Stimulated activated CD8-positive, alpha-beta memory T cell treated with anti-CD3 and anti-CD28 coated beads, Interleukin-4, amount 100 ng/mL, for 48 hours (primary cell): ENCODE results near the gene MFSD2B.
"Not testable (repeated sequence)": the region's sequence is repeated elsewhere in the genome, so short reads cannot be mapped to it uniquely, and the experiment has no call there.

Experiments
- DNase-seq: peaks from one replicate; pipeline ENCODE4 v3.0.0-alpha.2; 2020

Gene MFSD2B, protein sequence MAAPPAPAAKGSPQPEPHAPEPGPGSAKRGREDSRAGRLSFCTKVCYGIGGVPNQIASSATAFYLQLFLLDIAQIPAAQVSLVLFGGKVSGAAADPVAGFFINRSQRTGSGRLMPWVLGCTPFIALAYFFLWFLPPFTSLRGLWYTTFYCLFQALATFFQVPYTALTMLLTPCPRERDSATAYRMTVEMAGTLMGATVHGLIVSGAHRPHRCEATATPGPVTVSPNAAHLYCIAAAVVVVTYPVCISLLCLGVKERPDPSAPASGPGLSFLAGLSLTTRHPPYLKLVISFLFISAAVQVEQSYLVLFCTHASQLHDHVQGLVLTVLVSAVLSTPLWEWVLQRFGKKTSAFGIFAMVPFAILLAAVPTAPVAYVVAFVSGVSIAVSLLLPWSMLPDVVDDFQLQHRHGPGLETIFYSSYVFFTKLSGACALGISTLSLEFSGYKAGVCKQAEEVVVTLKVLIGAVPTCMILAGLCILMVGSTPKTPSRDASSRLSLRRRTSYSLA

DNA sequence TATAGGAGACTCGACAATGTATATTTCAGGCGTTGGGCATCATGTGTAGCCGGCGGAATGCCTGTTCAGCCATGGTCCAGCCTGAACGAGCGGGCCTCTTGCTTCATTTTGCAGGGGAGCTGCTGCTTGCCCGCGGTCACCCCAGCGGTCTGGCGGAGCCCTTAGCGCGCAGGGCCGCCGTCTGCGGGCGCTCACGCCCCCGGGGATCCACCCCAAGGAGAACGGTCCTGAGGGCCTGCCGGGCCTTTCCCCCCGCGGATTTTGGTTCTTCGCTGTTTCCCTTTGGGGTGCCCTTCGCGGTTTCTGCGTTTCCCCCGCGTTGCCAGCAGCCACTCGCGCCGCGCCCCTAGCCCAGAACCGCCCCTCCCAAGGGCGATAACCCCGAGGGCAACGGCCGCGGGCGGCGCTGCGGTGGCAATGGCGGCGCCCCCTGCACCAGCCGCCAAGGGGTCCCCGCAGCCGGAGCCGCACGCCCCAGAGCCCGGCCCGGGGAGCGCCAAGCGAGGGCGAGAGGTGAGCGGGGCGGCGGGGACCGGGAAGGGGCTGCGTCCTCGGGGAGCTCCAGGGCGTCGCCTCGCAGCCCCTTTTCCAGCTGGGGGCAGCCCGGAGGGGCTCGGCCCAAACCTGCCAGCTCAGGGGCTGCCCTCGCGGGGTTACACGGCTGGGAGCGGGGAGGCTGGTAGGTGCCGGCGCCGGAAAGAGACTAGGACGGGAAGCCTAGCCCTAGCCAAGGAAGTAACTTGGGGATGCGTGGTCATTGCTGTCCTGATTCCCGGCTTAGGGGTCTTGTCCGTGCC, at the start of gene MFSD2B:
TSS of gene MFSD2B (plus strand) at position 406 of the 797 bp plus-strand sequence. CDS start at position 418, 12 bp downstream.
- DNase-seq = no peak

GRCh38 chr2:23967846-23968245, 42.0 kb upstream of the MFSD2B start:
- no peak for DNase-seq

DNA sequence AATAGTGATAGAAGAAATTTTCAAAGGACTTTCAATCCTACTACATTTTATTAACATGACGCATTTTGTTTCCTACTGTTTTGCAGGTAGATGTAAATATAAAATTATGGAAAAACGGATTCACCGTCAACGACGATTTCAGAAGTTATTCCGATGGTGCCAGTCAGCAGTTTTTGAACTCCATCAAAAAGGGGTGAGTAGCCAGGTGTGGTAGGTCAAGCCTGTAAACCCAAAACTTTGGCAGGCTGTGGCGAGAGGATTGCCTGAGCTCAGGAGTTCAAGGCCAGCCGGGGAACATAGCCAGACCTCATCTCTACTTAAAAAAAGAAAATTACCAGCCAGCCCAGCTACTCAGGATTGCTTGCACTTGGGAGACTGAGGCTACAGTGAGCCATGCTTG, 33.0 kb upstream of the MFSD2B start:
- DNase-seq = no peak

- DNase-seq = no peak
These were observed 21.5 kb upstream of the MFSD2B start for GRCh38 chr2:23988371-23988770.

GRCh38 chr2:23992931-23993330, 17.0 kb upstream of the MFSD2B start:
- DNase-seq = no peak

DNA sequence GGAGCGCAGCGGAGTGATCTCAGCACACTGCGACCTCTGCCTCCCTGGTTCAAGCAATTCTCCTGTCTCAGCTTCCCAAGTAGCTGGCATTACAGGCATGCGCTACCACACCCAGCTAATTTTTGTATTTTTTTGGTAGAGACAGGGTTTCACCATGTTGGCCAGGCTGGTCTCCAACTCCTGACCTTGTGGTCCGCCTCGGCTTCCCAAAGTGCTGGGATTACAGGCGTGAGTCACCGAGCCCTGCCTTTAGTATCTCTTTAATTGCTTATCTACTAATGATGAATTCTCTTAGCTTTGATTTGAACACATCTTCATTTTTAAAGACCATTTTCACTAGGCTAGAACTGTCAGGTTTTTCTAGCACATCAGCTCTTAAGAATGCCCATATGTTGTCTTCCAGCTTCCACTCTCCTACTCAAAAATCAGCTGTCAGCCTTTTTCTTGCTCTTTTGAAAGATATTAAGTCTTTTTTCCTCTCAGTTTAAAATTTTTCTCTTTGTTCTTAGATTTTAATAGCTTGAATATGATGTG, 16.1 kb upstream of the MFSD2B start:
- DNase-seq = no peak

DNA sequence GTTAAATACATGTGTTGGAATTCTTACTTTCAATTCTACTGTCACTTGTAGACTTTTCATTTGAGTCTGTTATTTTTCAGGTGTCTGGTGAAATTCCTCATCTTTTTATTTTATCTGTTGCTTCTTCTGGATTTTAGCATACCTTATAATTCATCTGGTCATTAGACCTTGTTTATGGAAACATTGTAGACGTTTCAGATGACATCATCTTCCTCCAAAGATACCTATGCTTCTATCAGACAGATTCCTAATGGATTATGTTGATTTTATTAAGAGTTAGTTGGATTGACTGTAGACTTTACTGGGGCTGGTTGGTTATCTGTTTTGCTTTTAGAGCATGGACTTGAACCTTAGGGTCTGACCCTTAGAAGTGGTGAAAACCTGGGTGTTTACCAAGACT, 15.3 kb upstream of the MFSD2B start:
- no peak for DNase-seq

GRCh38 chr2:24007693-24008092, 2.2 kb upstream of the MFSD2B start:
- no peak for DNase-seq

DNA sequence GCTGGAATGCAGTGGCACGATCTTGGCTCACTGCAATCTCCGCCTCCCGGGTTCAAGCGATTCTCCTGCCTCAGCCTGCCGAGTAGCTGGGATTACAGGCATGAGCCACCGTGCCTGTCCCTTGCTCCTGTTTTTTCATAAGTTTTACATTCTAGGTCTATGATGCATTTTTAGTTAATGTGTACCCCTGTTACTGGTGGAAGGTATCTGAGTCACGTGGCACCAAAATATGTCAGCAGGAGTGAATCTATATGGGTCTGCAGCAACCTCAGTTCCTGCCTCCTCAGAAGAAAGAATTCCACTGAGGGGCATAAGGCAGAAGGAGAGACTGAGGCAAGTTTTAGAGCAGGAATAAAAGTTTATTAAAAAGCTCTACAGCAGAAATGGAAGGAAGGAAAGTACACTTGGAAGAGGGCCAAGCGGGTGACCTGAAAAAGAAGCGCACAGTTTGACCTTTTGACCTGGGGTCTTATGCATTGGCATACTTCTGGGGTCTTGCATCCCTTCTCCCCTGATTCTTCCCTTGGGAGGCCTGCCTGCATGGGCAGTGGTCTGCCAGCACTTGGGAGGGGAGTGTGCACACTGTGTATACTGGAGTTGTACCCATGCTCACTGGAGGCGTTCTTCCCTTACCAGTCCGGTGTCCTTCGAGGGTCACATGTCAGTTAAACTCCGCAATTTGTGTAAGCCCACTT, 1.1 kb upstream of the MFSD2B start:
- no peak for DNase-seq

DNA sequence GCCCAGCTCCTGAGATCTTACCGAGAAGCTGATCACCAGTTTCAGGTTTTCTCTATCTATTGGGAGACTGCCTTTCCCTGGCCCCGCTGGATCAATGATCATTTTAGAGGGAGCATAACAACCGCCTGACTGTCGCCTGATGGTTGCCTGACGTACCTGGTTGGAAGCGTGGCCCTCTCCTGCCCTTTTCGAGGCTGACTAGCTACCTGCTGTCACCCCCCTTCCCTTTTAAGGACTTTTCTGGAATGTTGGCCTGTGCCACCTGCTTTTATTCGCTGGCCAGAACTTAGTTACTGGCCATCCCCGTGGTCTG, 562 bp upstream of the MFSD2B start:
- DNase-seq = no peak

GRCh38 chr2:24010477-24011249, 778 bp downstream of the MFSD2B start:
- DNase-seq = no peak

GRCh38 chr2:24011250-24012104, 1.6 kb downstream of the MFSD2B start:
- no peak for DNase-seq

- DNase-seq = no peak
These were observed 2.8 kb downstream of the MFSD2B start for GRCh38 chr2:24012521-24013188.

DNA sequence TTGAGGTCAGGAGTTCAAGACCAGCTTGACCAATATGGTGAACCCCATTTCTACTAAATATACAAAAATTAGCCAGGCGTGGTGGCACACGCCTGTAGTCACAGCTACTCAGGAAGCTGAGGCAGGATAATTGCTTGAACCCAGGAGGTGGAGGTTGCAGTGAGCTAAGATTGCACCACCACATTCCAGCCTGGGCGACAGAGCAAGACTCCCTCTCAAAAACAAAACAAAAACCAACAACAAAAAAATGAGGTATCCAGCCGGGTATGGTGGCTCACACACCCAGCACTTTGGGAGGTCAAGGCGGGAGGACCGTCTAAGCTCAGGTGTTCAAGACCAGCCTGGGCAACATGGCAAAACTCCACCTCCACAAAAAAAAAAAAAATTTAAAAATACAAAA, 5.0 kb downstream of the MFSD2B start:
- not testable (repeated sequence) for DNase-seq

GRCh38 chr2:24015562-24016375, 5.9 kb downstream of the MFSD2B start:
- DNase-seq = no peak

GRCh38 chr2:24016376-24016761, 6.5 kb downstream of the MFSD2B start:
- no peak for DNase-seq

GRCh38 chr2:24016853-24017703, 7.2 kb downstream of the MFSD2B start:
- DNase-seq = no peak

DNA sequence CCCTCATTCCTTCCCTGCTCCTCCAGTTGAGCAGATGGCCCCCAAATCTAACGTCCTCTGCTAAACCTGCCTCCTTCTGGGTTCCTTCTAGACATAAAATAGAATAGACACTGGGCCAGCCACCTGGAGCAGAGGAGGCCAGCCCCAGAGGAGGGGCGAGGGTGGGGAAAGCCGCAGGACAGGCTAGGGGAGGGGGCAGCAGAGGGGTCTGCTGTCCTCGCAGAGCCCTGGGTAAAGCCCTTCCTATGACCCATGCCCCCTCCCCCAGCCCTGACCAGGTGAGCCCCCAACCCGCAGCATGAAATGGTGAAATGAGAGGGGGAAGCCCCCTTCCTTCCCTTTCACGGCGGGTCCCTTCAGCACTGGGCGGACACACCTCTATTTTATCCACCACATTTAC, 7.8 kb downstream of the MFSD2B start:
- no peak for DNase-seq

DNA sequence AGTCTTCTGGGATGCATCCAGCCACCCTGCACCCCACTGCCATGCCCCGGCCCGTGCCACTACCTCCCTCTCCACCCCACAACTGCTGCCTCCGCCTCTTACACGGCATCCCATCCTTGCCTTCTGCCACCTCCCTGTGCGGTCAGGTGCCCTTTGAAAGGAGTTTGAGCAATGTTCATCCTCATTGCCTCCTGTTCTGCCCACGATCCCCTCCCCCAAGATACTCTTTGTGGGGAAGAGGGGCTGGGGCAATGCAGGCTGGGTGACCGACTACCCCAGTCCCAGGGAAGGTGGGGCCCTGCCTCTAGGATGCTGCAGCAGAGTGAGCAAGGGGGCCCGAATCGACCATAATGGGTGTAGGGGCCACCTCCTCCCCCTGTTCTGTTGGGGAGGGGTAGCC, 8.4 kb downstream of the MFSD2B start:
- no peak for DNase-seq
